Fibroblast of mammary gland (primary cell): ENCODE data around the gene DEDD.
A peak's percentile ranks its signal among the peaks of the same experiment; 100 is the strongest.

Experiments
- DNase-seq: peaks from one replicate; pipeline ENCODE4 v3.0.0-alpha.2; 2010; ENCODE audit warnings: low read depth
- H3K4me3 ChIP-seq: 2 replicates; pipeline ENCODE4 v1.5.1; 2011; ENCODE audit warnings: low read depth, mild to moderate bottlenecking, low read length, moderate library complexity; ENCODE audit not compliant: control insufficient read depth
- TF ChIP-seq, protein P1 (sequence below): conservative IDR thresholded peaks from 2 replicates; pipeline ENCODE4 v1.5.1; 2011; ENCODE audit warnings: low read depth, low read length, inconsistent platforms; ENCODE audit not compliant: control insufficient read depth, insufficient read depth

Gene DEDD

DNA sequence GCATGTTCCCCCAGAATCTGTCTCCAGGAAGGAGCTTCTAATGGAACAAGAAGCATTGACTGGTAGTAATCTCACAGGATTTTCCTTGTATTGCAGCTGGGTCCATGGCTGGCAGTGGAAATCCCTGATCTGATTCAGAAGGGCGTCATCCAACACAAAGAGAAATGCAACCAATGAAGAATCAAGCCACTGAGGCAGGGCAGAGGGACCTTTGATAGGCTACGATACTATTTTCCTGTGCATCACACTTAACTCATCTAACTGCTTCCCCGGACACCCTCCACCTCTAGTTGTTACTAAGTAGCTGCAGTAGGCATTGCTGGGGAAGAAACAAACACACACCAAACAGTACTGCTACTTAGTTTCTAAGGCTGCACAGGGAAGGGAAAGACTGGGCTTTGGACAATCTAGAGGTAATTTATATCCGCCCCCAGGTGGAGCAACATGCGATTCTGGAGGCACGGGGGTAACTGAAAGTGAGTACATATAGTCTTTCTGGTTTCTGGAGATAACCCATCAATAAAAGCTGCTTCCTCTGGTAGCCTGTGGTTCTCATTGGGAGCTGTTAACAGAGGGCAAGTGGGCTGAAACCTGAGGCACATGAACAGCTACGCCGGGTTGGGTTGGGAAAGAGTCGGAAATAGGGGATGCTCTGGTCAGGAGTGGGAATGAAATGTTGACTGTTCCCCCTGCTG, 26.0 kb upstream of the DEDD start:
- H3K4me3 ChIP-seq = no peak overlapping the region
- TF ChIP-seq, protein P1, sequence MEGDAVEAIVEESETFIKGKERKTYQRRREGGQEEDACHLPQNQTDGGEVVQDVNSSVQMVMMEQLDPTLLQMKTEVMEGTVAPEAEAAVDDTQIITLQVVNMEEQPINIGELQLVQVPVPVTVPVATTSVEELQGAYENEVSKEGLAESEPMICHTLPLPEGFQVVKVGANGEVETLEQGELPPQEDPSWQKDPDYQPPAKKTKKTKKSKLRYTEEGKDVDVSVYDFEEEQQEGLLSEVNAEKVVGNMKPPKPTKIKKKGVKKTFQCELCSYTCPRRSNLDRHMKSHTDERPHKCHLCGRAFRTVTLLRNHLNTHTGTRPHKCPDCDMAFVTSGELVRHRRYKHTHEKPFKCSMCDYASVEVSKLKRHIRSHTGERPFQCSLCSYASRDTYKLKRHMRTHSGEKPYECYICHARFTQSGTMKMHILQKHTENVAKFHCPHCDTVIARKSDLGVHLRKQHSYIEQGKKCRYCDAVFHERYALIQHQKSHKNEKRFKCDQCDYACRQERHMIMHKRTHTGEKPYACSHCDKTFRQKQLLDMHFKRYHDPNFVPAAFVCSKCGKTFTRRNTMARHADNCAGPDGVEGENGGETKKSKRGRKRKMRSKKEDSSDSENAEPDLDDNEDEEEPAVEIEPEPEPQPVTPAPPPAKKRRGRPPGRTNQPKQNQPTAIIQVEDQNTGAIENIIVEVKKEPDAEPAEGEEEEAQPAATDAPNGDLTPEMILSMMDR = no peak
- DNase-seq = no peak

DNA sequence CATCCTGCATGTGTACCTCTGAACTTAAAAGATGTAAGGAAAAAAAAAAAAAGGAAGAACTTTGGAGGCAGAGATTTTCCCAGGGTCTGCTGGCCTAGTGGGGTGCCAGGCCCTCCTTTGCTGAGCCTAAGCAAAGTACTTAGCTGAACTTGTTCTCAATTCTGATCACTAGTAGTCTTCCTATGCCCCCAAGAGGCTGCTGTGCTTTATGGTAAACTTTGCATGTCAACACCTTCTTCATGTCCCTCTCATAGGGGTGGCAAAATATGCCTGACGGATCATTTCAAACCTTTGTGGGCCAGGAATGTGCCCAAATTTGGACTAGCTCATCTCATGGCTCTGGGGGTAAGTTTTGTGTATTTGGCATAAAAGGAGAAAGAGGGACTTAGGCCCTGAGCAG, 25.4 kb upstream of the DEDD start:
- no peak for DNase-seq
- TF ChIP-seq, protein P1 = no peak

DNA sequence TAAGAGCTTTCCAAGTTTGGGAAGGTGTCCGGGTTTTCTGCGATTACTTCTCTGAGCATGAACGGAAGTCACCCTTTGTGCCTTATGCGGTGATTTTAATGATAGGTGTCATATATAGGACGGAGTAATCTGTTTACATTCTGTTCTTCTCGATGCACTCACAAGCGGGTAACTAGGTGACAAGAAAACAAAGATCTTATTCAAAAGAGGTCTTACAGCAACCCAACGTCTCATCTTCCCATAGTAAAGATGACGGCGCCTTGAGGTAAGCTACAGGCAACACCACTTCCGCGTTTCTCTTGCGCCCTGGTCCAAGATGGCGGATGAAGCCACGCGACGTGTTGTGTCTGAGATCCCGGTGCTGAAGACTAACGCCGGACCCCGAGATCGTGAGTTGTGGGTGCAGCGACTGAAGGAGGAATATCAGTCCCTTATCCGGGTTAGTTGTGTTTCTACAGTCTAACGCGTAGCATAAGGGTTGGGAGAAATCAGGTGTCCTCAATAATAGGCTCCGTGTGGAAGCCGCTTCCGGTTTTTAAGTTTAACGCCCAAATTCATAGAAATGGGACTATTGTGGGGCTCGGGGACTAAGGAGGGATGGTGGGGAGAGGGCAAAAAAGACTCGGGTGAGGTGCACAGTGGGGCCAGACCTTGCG, 21.3 kb upstream of the DEDD start, which contains the start of gene UFC1:
Gene UFC1 (plus strand): TSS at position 297 of the 656 bp plus-strand sequence. CDS start 20 bp downstream, at position 317.
- TF ChIP-seq, protein P1 = no peak
- peak within 1 kb of the TSS; percentile 99 for H3K4me3 ChIP-seq
- peak; percentile 90 for DNase-seq

More for the DNA sequence above, 25.4 kb upstream of the DEDD start:
- H3K4me3 ChIP-seq = no peak overlapping the region

DNA sequence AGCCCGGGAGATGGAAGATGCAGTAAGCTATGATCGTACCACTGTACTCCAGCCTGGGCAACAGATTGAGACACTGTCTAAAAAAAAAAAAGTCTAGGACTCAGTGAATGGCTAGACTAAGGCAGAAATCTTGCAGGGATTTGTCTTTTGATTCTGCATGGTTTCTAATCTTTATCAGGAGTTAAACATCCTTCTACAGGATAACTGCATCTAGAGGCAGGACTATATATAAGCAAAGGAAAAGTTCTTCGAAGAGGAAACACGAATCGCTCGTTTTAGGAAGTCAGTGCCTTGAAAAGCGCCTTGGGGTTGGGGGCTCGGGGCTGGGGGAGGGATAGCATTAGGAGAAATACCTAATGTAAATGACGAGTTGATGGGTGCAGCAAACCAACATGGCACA, 20.7 kb upstream of the DEDD start:
- peak overlapping the region; percentile 99 for H3K4me3 ChIP-seq
- TF ChIP-seq, protein P1 = no peak
- DNase-seq = no peak

DNA sequence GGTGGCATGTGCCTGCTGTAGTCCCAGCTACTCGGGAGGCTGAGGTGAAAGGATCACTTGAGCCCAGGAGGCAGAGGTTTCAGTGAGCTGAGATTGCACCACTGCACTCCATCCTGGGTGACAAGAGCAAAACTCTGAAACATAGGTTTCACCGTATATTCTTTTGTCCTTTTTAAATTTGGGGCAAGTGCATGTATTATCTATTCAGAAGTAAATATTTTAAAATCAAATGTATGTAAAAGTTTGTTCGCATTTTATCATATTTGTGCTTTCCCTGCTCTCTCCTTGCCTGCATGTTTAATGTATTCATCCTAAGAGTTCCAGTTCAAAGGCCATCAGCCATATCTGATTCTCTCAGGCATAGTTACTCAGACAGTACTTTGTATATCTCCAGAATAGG, 13.4 kb upstream of the DEDD start:
- no peak overlapping the region for H3K4me3 ChIP-seq
- DNase-seq = no peak
- TF ChIP-seq, protein P1 = no peak

DNA sequence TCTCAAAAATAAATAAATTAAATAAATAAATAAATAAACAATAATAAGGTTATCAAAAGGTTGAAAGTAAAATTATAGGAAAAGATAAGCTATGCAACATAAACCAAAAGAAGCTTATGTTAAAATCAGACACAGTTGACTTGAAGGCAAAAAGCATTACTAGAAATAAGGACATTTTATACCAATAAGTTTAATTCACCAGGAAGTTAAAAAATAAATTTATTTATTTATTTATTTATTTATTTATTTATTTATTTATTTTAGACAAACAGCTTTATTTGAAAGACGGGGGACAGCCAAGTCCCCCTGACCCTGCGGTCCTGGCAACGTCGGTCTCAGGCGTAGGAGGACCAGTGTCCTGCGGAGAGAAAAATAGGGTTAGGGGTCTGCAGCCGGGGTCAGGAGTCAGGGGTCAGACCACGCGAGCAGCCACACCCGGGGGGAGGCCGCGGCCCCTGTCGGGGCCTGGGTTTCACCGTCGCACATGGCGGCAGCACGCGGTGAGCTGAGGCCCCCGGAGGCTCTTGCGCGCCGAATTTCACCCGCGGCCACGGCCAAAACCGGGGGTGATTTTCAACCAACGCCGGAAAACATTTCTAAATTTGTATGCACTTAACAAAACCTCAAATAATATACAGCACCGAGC, 8.4 kb upstream of the DEDD start:
- no peak overlapping the region for H3K4me3 ChIP-seq
- DNase-seq = no peak
- TF ChIP-seq, protein P1 = no peak
